ENCODE measurements around the gene COL4A6.

DNA sequence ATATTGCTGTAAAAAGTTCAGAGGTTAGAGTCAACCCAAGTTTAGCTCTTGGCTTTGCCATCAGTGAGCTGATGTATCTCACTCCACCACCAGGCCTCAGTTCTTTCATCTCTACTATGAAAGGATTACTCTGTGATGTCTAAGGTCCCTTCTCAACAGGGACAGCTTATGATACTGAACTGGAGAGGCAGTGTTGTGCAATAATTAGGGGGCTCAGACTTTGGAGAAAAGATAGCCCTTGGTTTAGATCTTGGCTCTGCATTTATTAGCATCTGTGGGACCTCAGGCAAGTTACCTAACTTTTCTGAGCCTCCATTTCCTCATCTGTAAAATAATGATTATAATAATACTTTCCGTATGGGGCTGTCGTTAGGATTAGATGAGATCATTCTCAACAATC lies 89.0 kb downstream of the COL4A6 start:
- TF ChIP-seq, protein P1, sequence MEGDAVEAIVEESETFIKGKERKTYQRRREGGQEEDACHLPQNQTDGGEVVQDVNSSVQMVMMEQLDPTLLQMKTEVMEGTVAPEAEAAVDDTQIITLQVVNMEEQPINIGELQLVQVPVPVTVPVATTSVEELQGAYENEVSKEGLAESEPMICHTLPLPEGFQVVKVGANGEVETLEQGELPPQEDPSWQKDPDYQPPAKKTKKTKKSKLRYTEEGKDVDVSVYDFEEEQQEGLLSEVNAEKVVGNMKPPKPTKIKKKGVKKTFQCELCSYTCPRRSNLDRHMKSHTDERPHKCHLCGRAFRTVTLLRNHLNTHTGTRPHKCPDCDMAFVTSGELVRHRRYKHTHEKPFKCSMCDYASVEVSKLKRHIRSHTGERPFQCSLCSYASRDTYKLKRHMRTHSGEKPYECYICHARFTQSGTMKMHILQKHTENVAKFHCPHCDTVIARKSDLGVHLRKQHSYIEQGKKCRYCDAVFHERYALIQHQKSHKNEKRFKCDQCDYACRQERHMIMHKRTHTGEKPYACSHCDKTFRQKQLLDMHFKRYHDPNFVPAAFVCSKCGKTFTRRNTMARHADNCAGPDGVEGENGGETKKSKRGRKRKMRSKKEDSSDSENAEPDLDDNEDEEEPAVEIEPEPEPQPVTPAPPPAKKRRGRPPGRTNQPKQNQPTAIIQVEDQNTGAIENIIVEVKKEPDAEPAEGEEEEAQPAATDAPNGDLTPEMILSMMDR (IDR thresholded peaks at IDR 0.05), result no peak
- TF ChIP-seq, protein P2, sequence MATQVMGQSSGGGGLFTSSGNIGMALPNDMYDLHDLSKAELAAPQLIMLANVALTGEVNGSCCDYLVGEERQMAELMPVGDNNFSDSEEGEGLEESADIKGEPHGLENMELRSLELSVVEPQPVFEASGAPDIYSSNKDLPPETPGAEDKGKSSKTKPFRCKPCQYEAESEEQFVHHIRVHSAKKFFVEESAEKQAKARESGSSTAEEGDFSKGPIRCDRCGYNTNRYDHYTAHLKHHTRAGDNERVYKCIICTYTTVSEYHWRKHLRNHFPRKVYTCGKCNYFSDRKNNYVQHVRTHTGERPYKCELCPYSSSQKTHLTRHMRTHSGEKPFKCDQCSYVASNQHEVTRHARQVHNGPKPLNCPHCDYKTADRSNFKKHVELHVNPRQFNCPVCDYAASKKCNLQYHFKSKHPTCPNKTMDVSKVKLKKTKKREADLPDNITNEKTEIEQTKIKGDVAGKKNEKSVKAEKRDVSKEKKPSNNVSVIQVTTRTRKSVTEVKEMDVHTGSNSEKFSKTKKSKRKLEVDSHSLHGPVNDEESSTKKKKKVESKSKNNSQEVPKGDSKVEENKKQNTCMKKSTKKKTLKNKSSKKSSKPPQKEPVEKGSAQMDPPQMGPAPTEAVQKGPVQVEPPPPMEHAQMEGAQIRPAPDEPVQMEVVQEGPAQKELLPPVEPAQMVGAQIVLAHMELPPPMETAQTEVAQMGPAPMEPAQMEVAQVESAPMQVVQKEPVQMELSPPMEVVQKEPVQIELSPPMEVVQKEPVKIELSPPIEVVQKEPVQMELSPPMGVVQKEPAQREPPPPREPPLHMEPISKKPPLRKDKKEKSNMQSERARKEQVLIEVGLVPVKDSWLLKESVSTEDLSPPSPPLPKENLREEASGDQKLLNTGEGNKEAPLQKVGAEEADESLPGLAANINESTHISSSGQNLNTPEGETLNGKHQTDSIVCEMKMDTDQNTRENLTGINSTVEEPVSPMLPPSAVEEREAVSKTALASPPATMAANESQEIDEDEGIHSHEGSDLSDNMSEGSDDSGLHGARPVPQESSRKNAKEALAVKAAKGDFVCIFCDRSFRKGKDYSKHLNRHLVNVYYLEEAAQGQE (IDR thresholded peaks at IDR 0.05; ENCODE audit: insufficient read depth in 1 of 2, low read depth in 2 of 2, low read length in 1 of 2), result no peak
- no peak for TF ChIP-seq POLR2AphosphoS5 (IDR thresholded peaks at IDR 0.05; ENCODE audit: low read depth, low read length)
- TF ChIP-seq SIN3A (IDR thresholded peaks at IDR 0.05; ENCODE audit: borderline replicate concordance, insufficient read depth, low read depth, low read length), result no peak
- no peak for TF ChIP-seq TCF7L2 (IDR thresholded peaks at IDR 0.05; ENCODE audit: low read depth, low read length)
